Measurements from ENCODE around the gene GARNL3. TPM values are rescaled to one million over a fixed set of nuclear protein-coding genes. Genes with fewer than 3 reads are reported as not detected.

Gene GARNL3
- total RNA-seq, 1 donor from 2014 or later = 76.4 TPM

- DNase-seq = no peak
Observed at GRCh38 chr9:127311239-127311741, 46.7 kb downstream of the GARNL3 start.

- DNase-seq = no peak
Observed at GRCh38 chr9:127313042-127313560, 48.5 kb downstream of the GARNL3 start.

DNA sequence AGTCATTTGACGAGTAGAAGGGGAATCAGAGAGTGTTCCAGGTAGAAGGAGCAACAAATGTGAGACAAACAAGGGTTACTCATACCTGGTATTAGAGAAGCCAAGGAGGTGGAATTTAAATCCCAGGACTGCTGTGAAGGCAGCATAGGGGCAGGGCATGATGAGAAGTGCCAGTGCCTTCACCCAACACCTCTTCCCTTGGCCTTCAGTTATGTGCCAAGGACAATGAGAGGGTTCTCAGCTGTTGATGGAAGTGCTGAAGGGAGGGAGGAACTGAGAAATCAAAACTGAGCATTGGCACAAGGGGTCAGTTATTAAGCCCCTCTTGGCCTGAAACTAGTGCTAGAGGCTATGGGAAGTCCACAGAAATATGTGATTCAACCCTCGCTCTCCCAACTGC is 50.3 kb downstream of the GARNL3 start:
- no peak for DNase-seq

DNA sequence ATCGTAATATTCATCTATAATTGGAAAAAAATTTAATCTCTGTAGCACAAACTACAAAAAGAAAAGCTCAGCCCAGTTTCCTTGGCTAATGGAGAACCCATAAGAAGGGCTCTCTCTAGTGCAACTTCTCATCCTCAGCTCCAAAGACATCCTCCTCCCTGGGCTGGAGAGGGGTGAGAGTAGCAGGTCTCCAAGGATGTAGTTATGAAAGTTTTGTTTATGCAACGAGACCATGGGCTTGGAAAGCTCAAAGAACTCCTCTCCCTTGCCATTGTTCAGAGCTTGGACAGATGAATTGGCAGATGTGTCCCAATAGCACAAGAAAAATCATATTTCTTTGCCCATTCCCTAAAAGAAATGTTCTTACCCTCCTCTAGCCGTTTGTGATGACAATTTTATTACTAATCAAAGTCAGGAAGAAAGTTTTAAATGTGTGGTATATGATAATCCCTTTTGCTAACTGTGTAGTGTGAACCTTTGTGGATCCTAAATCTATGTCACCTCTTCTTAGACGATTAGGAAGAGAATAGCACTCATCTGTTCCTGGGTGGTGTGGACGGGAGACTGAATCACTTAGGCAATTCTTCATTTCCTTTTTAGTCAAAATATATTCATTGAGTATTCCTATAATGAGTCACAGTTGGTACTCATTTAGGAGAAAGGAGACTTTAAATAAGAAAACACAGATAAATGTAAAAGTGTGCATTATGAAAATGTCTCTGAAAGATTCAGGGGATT is 52.2 kb downstream of the GARNL3 start:
- no peak for DNase-seq

DNA sequence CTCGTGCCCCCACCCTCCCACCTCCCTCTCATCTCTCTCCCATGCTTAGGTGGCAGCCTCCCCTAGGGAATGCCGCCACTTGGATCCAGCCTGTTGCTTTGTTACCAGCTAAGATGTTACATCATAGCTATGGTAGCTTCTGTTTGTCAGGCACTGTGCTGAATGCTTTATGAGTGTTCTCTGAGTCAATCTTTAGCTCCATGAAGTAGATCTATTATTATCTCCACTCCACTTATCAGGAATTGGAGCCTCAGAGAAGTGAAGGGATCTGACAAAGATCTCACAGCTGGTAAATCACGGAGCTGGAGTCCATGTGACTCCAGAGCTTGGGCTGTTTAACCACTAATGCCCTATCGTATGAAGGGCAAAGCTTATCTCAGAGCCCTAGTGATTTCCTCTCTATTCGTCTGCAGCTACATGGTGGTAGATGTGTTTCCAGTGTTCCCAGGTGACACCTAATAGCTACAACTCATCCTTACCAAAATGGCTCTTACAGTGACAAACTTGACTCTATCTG is 54.1 kb downstream of the GARNL3 start:
- no peak for DNase-seq

- no peak for DNase-seq
Observed at GRCh38 chr9:127319366-127320114, 55.0 kb downstream of the GARNL3 start.

DNA sequence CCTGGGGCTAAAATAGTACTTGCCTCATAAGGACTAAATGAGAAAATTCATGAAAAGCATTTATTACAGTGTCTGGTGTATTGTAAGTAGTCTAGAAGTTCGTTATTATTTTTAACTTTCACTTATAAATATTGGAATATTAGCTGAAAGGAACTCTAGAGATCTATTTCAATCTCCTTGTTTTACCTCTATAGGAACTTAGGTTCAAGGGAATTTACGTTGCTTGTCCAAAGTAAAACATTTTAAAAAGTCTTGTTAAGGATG is 55.5 kb downstream of the GARNL3 start:
- DNase-seq = no peak

DNA sequence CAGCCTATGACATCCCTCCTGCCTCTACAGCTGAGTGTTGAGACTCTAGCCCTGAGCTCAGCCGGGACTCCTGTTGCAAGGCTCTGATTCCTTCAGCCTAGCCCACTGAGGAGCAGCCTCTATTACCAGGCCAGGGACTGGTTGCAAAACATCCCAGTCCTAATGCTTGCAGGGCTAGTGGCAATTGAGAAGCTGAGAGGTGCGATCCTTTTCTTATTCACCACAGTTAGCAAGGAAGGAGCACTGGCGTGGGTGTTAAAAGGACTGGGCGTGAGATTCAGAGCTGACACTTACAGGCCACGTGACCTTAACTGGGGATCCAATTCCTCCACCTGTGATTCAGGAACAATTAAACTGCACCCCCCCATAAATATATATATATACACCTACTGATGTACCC is 58.8 kb downstream of the GARNL3 start:
- no peak for DNase-seq

DNA sequence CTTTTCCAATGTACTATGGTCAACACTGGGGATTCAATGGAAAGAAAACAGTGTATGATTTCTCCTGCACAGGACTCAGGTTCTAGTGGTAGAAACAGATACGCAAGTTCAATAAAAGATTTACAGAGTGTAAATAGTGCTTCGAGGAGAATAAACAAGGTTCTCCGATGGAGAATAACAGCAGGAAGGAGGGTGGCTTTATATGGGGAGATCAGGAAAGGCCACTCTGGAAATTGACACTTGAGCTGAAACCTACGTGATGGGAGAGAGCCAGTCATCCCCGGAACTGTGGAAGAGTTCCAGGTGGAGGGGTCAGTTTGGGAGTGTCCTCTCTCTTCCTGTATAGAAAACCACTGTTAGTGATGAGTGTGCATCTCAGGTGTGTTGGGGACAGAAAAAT is 65.9 kb downstream of the GARNL3 start:
- no peak for DNase-seq

DNA sequence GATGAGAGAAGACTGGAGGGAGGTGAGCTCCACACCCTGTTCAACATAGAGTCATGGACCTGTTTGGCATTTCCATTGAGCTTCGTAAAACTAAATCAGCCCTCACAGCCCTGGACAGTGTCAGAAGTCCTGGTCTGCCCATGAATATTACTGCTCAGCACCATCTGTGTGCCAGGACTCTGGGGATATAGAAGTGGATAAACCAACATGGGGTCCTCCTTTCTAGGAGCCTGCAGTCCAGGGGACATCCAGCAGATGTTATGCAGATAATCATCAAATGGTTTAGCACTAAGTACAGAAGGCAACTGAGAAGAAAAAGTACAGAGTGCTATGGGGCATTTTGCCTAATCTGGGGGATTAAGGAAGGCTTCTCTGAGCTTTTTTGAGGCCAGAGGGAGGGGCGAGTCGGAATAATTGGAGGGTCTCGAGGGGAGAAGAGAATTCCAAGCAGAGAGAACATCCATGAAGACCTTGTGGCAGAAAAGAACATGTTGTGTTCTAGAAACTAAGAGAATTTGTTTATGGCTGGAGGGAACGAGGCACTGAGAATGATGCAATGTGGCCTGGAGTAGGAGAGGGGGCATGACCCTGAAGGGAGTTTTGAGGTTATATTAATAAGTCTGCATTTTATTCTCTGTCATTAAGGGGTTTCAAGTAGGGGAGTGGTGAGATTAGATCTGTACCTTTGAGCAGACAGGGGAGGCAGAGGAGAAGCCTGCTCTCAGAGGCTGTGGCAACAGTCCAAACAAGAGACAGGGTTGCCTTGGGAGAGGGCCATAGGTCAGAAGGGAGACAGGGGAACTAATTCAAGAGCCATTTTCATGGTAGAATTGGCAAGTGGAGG is 68.9 kb downstream of the GARNL3 start:
- no peak for DNase-seq

DNA sequence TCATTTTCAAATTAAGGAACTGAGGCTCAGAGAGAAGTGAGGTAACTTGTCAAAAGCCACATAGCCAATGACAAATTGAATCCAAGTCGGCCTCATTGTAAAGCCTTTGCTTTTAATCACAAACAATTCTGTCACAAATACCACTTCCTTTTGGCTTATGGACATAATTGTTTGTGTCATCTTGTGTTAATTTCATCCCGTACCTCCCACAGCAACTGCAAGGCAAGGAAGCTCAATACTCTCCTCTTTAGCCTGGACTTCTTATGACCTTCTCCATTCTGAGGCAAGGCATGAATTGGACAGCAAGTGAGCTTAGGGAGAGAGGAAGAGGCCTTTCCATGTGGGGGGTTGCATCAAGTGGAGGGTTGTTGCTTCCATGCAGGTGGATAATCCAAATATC is 70.2 kb downstream of the GARNL3 start:
- no peak for DNase-seq

GRCh38 chr9:127336086-127336485 is 71.5 kb downstream of the GARNL3 start:
- no peak for DNase-seq

- peak; percentile 68 for DNase-seq
Observed at GRCh38 chr9:127336506-127337352, 72.2 kb downstream of the GARNL3 start.

GRCh38 chr9:127340721-127341120 is 76.1 kb downstream of the GARNL3 start:
- no peak for DNase-seq

GRCh38 chr9:127341152-127341551 is 76.6 kb downstream of the GARNL3 start:
- no peak for DNase-seq

DNA sequence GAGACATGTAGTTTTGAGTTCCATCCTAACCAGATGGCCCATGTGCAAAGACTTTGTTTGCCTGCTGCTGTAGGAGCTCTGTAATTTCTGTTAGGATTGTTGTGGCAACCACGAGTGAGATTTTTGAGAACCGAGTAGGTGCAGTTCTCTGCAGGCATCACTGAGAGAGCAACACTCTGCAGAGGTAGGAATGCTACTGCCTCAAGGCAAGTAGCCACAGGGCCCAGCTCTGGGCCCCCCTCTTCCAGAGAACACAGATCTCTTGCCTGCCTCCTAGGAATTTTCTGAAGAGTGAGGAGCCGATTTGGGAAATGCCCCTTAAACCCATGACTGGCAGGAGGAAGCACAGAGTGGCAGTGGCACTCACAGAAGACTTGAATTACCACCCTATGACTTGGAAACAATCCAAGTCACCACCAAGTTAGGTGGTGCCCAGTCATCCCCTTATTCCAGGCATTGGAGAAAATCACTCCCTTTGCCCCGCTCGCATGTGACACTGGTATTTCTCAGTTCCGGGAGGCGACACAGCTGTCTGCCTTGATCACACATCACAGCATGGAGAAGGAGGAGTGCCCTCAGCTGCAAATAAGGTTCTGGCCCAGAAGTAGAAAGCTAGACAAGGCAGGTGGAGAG is 79.9 kb downstream of the GARNL3 start:
- DNase-seq = no peak

- no peak for DNase-seq
Observed at GRCh38 chr9:127345566-127345965, 81.0 kb downstream of the GARNL3 start.

DNA sequence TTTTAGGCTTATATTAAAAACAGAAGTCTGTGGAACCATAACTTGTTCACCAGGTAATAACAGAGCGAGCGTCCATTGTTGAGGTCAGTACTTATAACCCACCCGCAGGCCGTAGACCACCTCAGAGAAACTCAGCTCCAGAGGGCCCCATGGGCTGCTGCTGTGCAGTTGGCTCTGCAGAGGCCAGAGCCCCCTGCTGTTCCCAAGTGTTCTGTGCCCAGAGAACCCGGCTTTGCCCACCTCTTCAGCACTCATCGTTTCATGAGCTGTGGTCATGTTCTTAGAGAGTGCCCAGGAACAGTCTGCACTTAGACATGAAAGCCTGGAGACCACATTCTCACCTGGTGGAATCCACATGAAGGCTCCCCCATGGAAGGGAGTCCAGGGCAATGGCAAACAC is 82.0 kb downstream of the GARNL3 start:
- DNase-seq = no peak

DNA sequence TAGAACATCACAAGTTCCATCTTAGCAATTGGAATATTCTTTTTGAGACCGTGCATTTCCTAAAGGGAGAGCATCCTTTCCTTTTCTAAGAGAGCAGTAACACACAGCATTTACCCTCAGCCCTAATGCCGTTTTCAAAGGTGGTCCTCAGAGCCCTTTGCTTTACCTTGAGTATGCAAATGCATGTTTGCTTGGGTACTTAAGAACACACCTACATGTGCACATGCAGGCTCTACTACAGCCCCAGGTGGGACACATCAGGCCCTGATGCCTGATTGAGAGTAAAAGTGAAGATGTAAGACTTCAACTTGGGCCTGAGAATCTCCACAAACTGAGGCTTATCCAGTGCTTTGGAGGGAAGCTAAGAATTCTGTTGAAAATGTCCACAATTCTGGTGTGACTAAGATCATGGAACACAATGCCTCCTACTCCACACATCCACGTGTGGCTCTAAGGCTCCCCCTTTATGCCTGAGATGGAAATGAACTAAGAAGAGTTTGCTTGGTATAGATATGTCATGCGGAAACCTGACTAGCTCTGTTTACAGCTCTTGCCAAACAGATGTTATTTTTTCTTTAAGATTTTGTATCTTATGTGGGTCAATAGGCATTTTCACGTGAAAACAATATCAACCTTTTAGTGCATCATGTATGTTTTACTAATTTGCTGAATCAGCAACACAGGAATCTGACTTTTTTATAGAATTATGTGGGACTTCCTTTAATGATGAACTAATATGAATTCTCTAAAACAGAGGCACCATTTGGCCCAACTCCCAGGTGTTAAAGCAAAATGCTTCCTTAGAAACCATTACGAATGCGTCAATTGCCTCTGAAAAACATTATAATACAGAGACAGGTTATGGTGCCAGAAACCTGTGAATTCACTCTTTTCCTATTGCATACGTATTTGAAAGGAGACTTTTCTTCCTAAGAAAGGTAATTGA is 83.5 kb downstream of the GARNL3 start:
- DNase-seq = no peak

Measured in occipital lobe (tissue), 2 donors.